T-cell (primary cell): ENCODE measurements around the gene MT1B. TPM values are rescaled to one million over a fixed set of nuclear protein-coding genes. Genes with fewer than 3 reads are reported as not detected.

Experiments used
- ATAC-seq, 4 experiments: fragments of 200-7000 bp in 3 of 4; fragments of 150-1000 bp in 1 of 4; cut with Tn5 transposase; replicated peaks in 1 of 4; 1 replicate in 3 of 4; 2 replicates in 1 of 4; pipeline ENCODE4 v1.10.0; 2021; ENCODE audit warnings: moderate library complexity in 3 of 4, mild to moderate bottlenecking in 2 of 4, moderate number of reproducible peaks in 1 of 4
- CTCF ChIA-PET, 2 donors: fragments of 300-600 bp; sonication (Branson Sonifier 250); formaldehyde crosslinking; loops; one replicate each; lab custom pipeline; 2022; ENCODE audit warnings: antibody characterized with exemption in 2 of 2; lab: Charles Lee
- POLR2A ChIA-PET, 2 donors: fragments of 300-600 bp; sonication (Branson Sonifier 250); formaldehyde crosslinking; loops; one replicate each; lab custom pipeline; 2022; ENCODE audit warnings: antibody characterized with exemption in 2 of 2; lab: Charles Lee
- DNase-seq, 35 experiments: peaks; one replicate each; pipeline versions ENCODE4 v3.0.0 to v3.0.0-alpha.2; 2013 to 2023
- H3K27ac ChIP-seq: one replicate; pipeline ENCODE4 v1.5.1; 2013; ENCODE audit warnings: low read length
- H3K27me3 ChIP-seq, 2 experiments: replicated peaks in 1 of 2; 1 replicate in 1 of 2; 2 replicates in 1 of 2; pipeline versions ENCODE4 v1.6.1 to v1.7.0; 2013; ENCODE audit warnings: low read length in 1 of 2, mixed read lengths in 1 of 2; ENCODE audit not compliant: control insufficient read depth in 2 of 2, insufficient read depth in 2 of 2; ENCODE audit errors: extremely low read depth in 1 of 2
- H3K36me3 ChIP-seq, 2 donors: 1 replicate in 1 of 2; 2 replicates in 1 of 2; pipeline versions ENCODE4 v1.6.1 to v1.7.0; 2013; ENCODE audit warnings: low read length in 1 of 2; ENCODE audit not compliant: control insufficient read depth in 2 of 2, insufficient read depth in 1 of 2; ENCODE audit errors: extremely low read depth in 1 of 2
- H3K4me1 ChIP-seq, 2 experiments: 1 replicate in 1 of 2; 2 replicates in 1 of 2; pipeline versions ENCODE4 v1.6.1 to v1.7.0; 2013; ENCODE audit warnings: low read length in 2 of 2, mixed read lengths in 1 of 2; ENCODE audit not compliant: insufficient read depth in 2 of 2, control insufficient read depth in 1 of 2; ENCODE audit errors: extremely low read depth in 1 of 2
- H3K4me3 ChIP-seq, 2 donors: 1 replicate in 1 of 2; 2 replicates in 1 of 2; pipeline versions ENCODE4 v1.5.1 to v1.7.0; 2013; ENCODE audit warnings: mild to moderate bottlenecking in 2 of 2, low read length in 1 of 2, moderate library complexity in 1 of 2; ENCODE audit not compliant: control insufficient read depth in 1 of 2; ENCODE audit errors: extremely low read depth in 1 of 2
- H3K9me3 ChIP-seq: 2 replicates; pipeline ENCODE4 v1.7.0; 2013
- H3K27ac Mint-ChIP-seq, 2 donors: one replicate each; pipeline ENCODE4 v1.8.0; 2020 to 2021; ENCODE audit warnings: mild to moderate bottlenecking in 2 of 2, mixed read lengths in 2 of 2
- H3K27me3 Mint-ChIP-seq, 2 donors: one replicate each; pipeline ENCODE4 v1.8.0; 2021 to 2022; ENCODE audit warnings: mixed read lengths in 2 of 2
- H3K36me3 Mint-ChIP-seq: one replicate; pipeline ENCODE4 v1.8.0; 2021; ENCODE audit warnings: mixed read lengths
- H3K4me1 Mint-ChIP-seq, 3 donors: one replicate each; pipeline ENCODE4 v1.8.0; 2020 to 2022; ENCODE audit warnings: mixed read lengths in 3 of 3, mild to moderate bottlenecking in 1 of 3
- H3K4me3 Mint-ChIP-seq, 3 donors: one replicate each; pipeline ENCODE4 v1.8.0; 2020 to 2022; ENCODE audit warnings: mild to moderate bottlenecking in 3 of 3, mixed read lengths in 3 of 3, moderate library complexity in 3 of 3
- H3K9me3 Mint-ChIP-seq, 3 donors: one replicate each; pipeline ENCODE4 v1.8.0; 2020 to 2022; ENCODE audit warnings: mixed read lengths in 3 of 3
- whole genome bisulfite sequencing: methylation state at CpG from one replicate; pipeline ENCODE4 v1.1.5; 2013; ENCODE audit warnings: missing lambda C conversion rate; ENCODE audit not compliant: insufficient coverage; 5-methylcytosine and 5-hydroxymethylcytosine counted together
- total RNA-seq, 35 experiments: library from RNA in 6 of 35; stranded (reverse) in 6 of 35; fragments of 120-200 nt in 1 of 35; gene quantifications; one replicate each; pipeline versions ENCODE4 v1.2.1 to v1.2.4 and lab custom pipeline; 2013 to 2026

Gene MT1B
- total RNA-seq (not detected), total RNA-seq (lab: John Stamatoyannopoulos, UW) (0 reads per million in 29 experiments)
- not detected for total RNA-seq (2013)

GRCh38 chr16:56651586-56651985, at the start of gene MT1B:
MT1B (plus strand) TSS chr16:56651886; CDS start chr16:56651954, 68 bp downstream.
- Histone ChIP-seq H3K36me3 (no peaks in the 10 kb centered on the region), H3K27me3 (peaks cover 20 to 47% of the 10 kb centered on the region in 2 experiments), H3K4me3 (no peak within 1 kb of the TSS), H3K4me1 (no peaks in the 10 kb centered on the region), H3K27ac (no peak within 1 kb of the TSS), H3K9me3 (no peaks in the 10 kb centered on the region)
- Mint-ChIP-seq H3K4me3 (no peak within 1 kb of the TSS), H3K27ac (no peak within 1 kb of the TSS), H3K4me1 (no peaks in the 10 kb centered on the region), H3K9me3 (no peaks in the 10 kb centered on the region), H3K27me3 (peaks cover 17 to 29% of the 10 kb centered on the region in 2 donors), H3K36me3 (no peaks in the 10 kb centered on the region)
- ATAC-seq = no peak
- DNase-seq = no peak
- POLR2A ChIA-PET = no interaction called here
- 71% methylated on average over 5 of the region's 7 CpGs for WGBS
- CTCF ChIA-PET = interaction anchor here in 1 of 2 donors (1.5 kb wide), 1 partner anchor 50 kb away, joined by 5 read pairs; no protein-coding TSS in a partner anchor

GRCh38 chr16:56603589-56603988, 48.1 kb upstream of the MT1B start:
- 64% methylated on average over 4 of the region's 4 CpGs for WGBS
- ATAC-seq (peak in 1 of 4 experiments; percentile 15), DNase-seq (peak in 4 of 35 experiments; percentile 4 to 56 (median 12))
- H3K27me3 ChIP-seq = peaks cover 0 to 16% of the 10 kb centered on the region in 2 experiments
- peaks cover 4 to 11% of the 10 kb centered on the region in 2 donors for H3K27me3 Mint-ChIP-seq
- POLR2A ChIA-PET = interaction anchor here (0.6 to 1.4 kb wide), 2 partner anchors 12 to 130 kb away, joined by 3 read pairs; no protein-coding TSS in a partner anchor
- CTCF ChIA-PET = interaction anchor here (0.8 to 1.9 kb wide), 3 partner anchors 40 to 99 kb away, joined by 3 to 6 read pairs (median 5); no protein-coding TSS in a partner anchor
- peaks cover 21 to 24% (median 21%) of the 10 kb centered on the region in 3 donors for H3K4me1 Mint-ChIP-seq
- H3K4me1 ChIP-seq = peaks cover 8 to 23% of the 10 kb centered on the region in 2 experiments
- no peak overlapping the region for H3K27ac Mint-ChIP-seq
- H3K9me3 ChIP-seq = no peaks in the 10 kb centered on the region
- H3K27ac ChIP-seq = no peak overlapping the region
- H3K9me3 Mint-ChIP-seq = no peaks in the 10 kb centered on the region
- no peaks in the 10 kb centered on the region for H3K36me3 ChIP-seq
- H3K36me3 Mint-ChIP-seq = no peaks in the 10 kb centered on the region
- no peak overlapping the region for H3K4me3 ChIP-seq
- H3K4me3 Mint-ChIP-seq = no peak overlapping the region

GRCh38 chr16:56604966-56605365, 46.7 kb upstream of the MT1B start:
- Histone ChIP-seq H3K4me3 (no peak overlapping the region), H3K9me3 (no peaks in the 10 kb centered on the region), H3K27me3 (peaks cover 0 to 16% of the 10 kb centered on the region in 2 experiments), H3K4me1 (peaks cover 17 to 37% of the 10 kb centered on the region in 2 experiments), H3K27ac (no peak overlapping the region), H3K36me3 (no peaks in the 10 kb centered on the region)
- Mint-ChIP-seq H3K9me3 (no peaks in the 10 kb centered on the region), H3K4me3 (no peak overlapping the region), H3K27me3 (peaks cover 4 to 11% of the 10 kb centered on the region in 2 donors), H3K4me1 (peaks cover 29 to 37% (median 35%) of the 10 kb centered on the region in 3 donors), H3K27ac (peak overlapping the region in 1 of 2 donors; percentile 7), H3K36me3 (no peaks in the 10 kb centered on the region)
- no peak for DNase-seq
- CTCF ChIA-PET = interaction anchor here (1.3 to 3.7 kb wide), 2 partner anchors 96 to 97 kb away, joined by 3 to 24 read pairs; no protein-coding TSS in a partner anchor
- no peak for ATAC-seq
- POLR2A ChIA-PET = interaction anchor here in 1 of 2 donors (1.4 kb wide), 1 partner anchor 11 kb away, joined by 3 read pairs; no protein-coding TSS in a partner anchor
- 92% methylated on average over 2 of the region's 4 CpGs for WGBS

GRCh38 chr16:56605475-56605874, 46.2 kb upstream of the MT1B start:
- Histone ChIP-seq H3K27me3 (peaks cover 0 to 15% of the 10 kb centered on the region in 2 experiments), H3K36me3 (no peaks in the 10 kb centered on the region), H3K9me3 (no peaks in the 10 kb centered on the region), H3K4me1 (peaks cover 23 to 41% of the 10 kb centered on the region in 2 experiments), H3K27ac (no peak overlapping the region), H3K4me3 (no peak overlapping the region)
- ChIA-PET CTCF (interaction anchor here (1.3 to 3.7 kb wide), 2 partner anchors 96 kb away, joined by 3 to 24 read pairs; no protein-coding TSS in a partner anchor), POLR2A (no interaction called here)
- DNase-seq (no peak), ATAC-seq (no peak)
- Mint-ChIP-seq H3K36me3 (no peaks in the 10 kb centered on the region), H3K27me3 (peaks cover under 1 to 7% of the 10 kb centered on the region in 2 donors), H3K4me3 (no peak overlapping the region), H3K4me1 (peaks cover 35 to 40% (median 40%) of the 10 kb centered on the region in 3 donors), H3K27ac (peak overlapping the region in 1 of 2 donors; percentile 94), H3K9me3 (no peaks in the 10 kb centered on the region)
- no CpG with 5 or more reads among the region's 1 CpG for WGBS

GRCh38 chr16:56606071-56606475, 45.6 kb upstream of the MT1B start:
- peaks cover 0 to 9% of the 10 kb centered on the region in 2 experiments for H3K27me3 ChIP-seq
- ATAC-seq (no peak), DNase-seq (no peak)
- Mint-ChIP-seq H3K27me3 (peaks cover 0 to 4% of the 10 kb centered on the region in 2 donors), H3K36me3 (no peaks in the 10 kb centered on the region), H3K27ac (peak overlapping the region; percentile 86 to 94), H3K4me3 (no peak overlapping the region), H3K9me3 (no peaks in the 10 kb centered on the region), H3K4me1 (peaks cover 40 to 46% (median 46%) of the 10 kb centered on the region in 3 donors)
- WGBS = 93% methylated on average over 2 of the region's 3 CpGs
- POLR2A ChIA-PET = no interaction called here
- H3K4me1 ChIP-seq = peaks cover 27 to 45% of the 10 kb centered on the region in 2 experiments
- CTCF ChIA-PET = interaction anchor here in 1 of 2 donors (3.7 kb wide), 1 partner anchor 95 kb away, joined by 24 read pairs; no protein-coding TSS in a partner anchor
- no peaks in the 10 kb centered on the region for H3K36me3 ChIP-seq
- H3K27ac ChIP-seq = peak overlapping the region; percentile 62
- H3K4me3 ChIP-seq = no peak overlapping the region
- H3K9me3 ChIP-seq = no peaks in the 10 kb centered on the region

- H3K4me1 ChIP-seq = peaks cover 27 to 50% of the 10 kb centered on the region in 2 experiments
- WGBS = 92% methylated on average over 3 of the region's 8 CpGs
- no peaks in the 10 kb centered on the region for H3K36me3 Mint-ChIP-seq
- H3K27me3 ChIP-seq = peaks cover 0 to 4% of the 10 kb centered on the region in 2 experiments
- peak overlapping the region; percentile 62 for H3K27ac ChIP-seq
- H3K4me3 Mint-ChIP-seq = peak overlapping the region; percentile 28 to 96 (median 59)
- DNase-seq (no peak), ATAC-seq (no peak)
- no peaks in the 10 kb centered on the region for H3K36me3 ChIP-seq
- peaks cover 45 to 51% (median 51%) of the 10 kb centered on the region in 3 donors for H3K4me1 Mint-ChIP-seq
- H3K9me3 Mint-ChIP-seq = no peaks in the 10 kb centered on the region
- CTCF ChIA-PET = interaction anchor here in 1 of 2 donors (3.7 kb wide), 1 partner anchor 95 kb away, joined by 24 read pairs; no protein-coding TSS in a partner anchor
- peak overlapping the region; percentile 86 to 94 for H3K27ac Mint-ChIP-seq
- POLR2A ChIA-PET = no interaction called here
- no peak overlapping the region for H3K4me3 ChIP-seq
- H3K27me3 Mint-ChIP-seq = peaks cover 0 to 3% of the 10 kb centered on the region in 2 donors
- H3K9me3 ChIP-seq = no peaks in the 10 kb centered on the region
These were observed 45.1 kb upstream of the MT1B start for GRCh38 chr16:56606476-56607108.
